NCI-H1694 treated with DMSO at 0.1 percent for 48 hours (cell line): Measurements from ENCODE around the gene PTTG1.

ENCODE experiments used
- DNase-seq: peaks from one replicate; lab custom pipeline; 2025; lab: John Stamatoyannopoulos, UW

Gene PTTG1

GRCh38 chr5:160473681-160474080 lies 52.0 kb downstream of the PTTG1 start:
- no peak for DNase-seq

DNA sequence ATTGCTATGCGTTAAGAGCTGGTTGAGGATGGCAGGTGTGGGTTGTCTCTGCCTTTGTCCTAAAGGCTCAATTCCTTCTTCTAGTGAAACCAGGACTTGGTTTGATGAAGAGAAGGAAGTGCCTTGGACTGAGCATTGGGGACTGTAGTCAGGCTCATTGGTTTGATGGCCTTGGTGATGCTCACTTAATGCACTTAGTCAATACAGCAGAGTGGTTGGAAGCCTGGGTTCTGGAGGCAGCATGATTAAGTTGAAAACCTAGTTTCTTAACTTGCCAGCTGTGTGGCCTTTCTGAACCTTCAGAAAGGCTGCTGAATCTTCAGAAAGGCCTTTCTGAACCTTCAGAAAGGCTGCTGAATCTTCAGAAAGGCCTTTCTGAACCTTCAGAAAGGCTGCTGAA lies 52.4 kb downstream of the PTTG1 start:
- DNase-seq, result no peak

DNA sequence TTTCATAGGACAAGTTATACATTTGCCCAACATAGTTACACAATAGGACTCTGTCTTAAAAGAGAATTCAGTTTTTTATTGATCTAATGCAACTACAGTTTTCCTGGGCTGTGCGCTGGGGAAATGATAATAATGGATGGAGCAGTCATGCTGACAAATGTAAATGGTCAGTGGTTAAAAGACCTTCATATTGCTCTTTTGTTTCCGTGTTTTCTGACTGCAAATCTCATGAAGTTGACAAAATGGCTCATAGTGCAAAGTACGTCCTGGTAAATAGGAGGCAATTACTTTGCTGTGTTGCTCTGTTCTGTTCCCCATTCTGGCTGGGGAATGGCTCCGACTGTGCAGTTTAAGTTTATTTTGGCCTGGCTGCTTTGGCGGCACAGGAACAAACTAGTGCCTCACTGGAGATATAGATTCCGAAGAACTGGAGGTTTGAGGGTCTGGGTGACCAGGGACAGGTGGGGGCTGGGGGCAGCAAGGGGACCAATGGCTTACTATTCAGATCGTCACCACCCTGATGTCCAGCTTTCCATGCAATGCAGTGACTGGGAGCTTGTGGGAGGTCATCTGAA lies 54.3 kb downstream of the PTTG1 start:
- no peak for DNase-seq

DNA sequence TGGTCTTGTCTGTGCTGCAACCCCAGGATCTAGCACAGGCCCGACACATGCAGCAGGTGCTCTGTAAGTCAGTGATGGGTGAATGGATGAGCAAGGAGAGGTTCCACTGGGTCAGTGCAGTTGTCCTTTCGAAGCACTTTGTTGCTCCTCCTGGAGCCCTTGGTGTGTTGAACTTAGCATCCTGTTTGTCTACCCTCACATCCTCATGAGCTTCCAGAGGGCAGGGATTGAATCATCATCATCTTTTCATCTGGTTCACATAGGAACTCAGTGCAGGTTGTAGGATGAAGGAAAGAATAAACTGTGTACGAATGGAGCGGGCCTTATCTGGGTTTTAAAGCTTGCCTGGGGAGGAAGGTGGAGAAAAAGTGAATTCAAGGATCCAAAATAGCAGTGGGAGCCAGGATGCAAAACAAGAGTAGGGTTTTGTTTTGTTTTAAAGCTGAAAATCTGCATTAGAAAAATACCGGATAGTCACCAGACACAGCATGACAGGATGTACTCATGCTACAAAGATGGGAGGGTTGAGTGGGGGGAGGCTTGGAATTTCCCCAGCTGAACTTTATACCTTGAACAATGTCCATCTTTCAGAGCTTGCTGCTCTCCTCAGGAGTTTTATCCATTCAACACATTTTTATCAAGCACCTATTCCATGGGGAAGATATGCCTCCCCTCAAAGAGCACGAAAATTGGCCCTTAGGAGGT lies 55.8 kb downstream of the PTTG1 start:
- DNase-seq, result no peak

DNA sequence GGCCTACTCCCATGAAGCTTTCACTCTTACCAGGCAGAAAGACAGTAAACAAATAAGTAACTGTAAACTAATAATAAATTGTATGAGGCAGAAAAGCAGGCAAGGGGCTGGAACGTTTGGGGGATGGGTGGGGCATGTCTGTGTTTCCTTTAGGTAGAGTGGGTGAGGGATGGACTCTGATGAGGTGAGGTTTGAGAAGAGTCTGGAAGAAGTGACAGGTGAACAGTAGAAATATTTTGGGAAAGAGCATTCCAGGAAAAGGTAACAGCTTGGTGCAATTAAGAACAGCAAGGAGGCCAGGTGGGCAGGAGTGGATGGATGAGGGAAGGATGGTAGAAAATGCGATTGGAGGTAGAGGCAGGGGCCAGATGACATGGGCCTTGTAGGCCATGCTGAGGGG lies 56.5 kb downstream of the PTTG1 start:
- DNase-seq, result no peak
